Gastrocnemius medialis (tissue), 4 donors: Measurements from ENCODE around the gene SH3TC1.

Experiments
- POLR2A ChIP-seq, 2 donors: fragments of 450-650 bp; IDR thresholded peaks; one replicate each; pipeline ENCODE4 v1.6.1; 2017; ENCODE audit warnings: antibody characterized with exemption in 2 of 2, mild to moderate bottlenecking in 2 of 2, moderate library complexity in 2 of 2
- TF ChIP-seq, protein P1 (sequence below), 5 experiments: fragments of 450-650 bp in 3 of 5; fragments of 200-600 bp in 2 of 5; sonication (generic) in 2 of 5; IDR thresholded peaks in 4 of 5; conservative IDR thresholded peaks in 1 of 5; 1 replicate in 4 of 5; 2 replicates in 1 of 5; pipeline ENCODE4 v1.5.1; 2016 to 2019; ENCODE audit warnings: antibody characterized with exemption in 5 of 5, mild to moderate bottlenecking in 3 of 5, moderate library complexity in 3 of 5

- TF ChIP-seq, protein P1, sequence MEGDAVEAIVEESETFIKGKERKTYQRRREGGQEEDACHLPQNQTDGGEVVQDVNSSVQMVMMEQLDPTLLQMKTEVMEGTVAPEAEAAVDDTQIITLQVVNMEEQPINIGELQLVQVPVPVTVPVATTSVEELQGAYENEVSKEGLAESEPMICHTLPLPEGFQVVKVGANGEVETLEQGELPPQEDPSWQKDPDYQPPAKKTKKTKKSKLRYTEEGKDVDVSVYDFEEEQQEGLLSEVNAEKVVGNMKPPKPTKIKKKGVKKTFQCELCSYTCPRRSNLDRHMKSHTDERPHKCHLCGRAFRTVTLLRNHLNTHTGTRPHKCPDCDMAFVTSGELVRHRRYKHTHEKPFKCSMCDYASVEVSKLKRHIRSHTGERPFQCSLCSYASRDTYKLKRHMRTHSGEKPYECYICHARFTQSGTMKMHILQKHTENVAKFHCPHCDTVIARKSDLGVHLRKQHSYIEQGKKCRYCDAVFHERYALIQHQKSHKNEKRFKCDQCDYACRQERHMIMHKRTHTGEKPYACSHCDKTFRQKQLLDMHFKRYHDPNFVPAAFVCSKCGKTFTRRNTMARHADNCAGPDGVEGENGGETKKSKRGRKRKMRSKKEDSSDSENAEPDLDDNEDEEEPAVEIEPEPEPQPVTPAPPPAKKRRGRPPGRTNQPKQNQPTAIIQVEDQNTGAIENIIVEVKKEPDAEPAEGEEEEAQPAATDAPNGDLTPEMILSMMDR (IDR thresholded peaks at IDR 0.05 in 4 of 5, conservative IDR thresholded peaks at IDR 0.05 in 1 of 5), result no peak
- no peak for TF ChIP-seq POLR2A (IDR thresholded peaks at IDR 0.05)
Observed at GRCh38 chr4:8182858-8183725, 16.0 kb upstream of the SH3TC1 start.
